OCI-LY7 (cell line): ENCODE measurements around the gene RNF123. TPM values are rescaled to one million over a fixed set of nuclear protein-coding genes. Genes with fewer than 3 reads are reported as not detected.

Source experiments
- BruUV-seq: library from RNA; stranded (reverse); fragments of 400-500 nt; replicated peaks from 2 replicates; lab custom pipeline; 2021; lab: Mats Ljungman, UMichigan
- CTCF ChIA-PET: fragments of 300-600 bp; sonication (Branson Sonifier 250); formaldehyde crosslinking; loops from one replicate; lab custom pipeline; 2022; ENCODE audit warnings: antibody characterized with exemption; ENCODE audit not compliant: unreplicated experiment; lab: Charles Lee
- POLR2A ChIA-PET: fragments of 300-600 bp; sonication (Branson Sonifier 250); formaldehyde crosslinking; loops from one replicate; lab custom pipeline; 2022; ENCODE audit warnings: antibody characterized with exemption; lab: Charles Lee
- DNase-seq: peaks from one replicate; pipeline ENCODE4 v3.0.0-alpha.2; 2015; ENCODE audit warnings: low spot score
- H2AFZ ChIP-seq: fragments of 200-600 bp; sonication (generic), shearing (Covaris generic); 2 replicates; pipeline ENCODE4 v1.6.1; 2014; ENCODE audit warnings: mild to moderate bottlenecking, antibody characterized with exemption, low read length, moderate library complexity
- H3K27ac ChIP-seq: fragments of 200-600 bp; sonication (generic); 2 replicates; pipeline ENCODE4 v1.5.1; 2014; ENCODE audit warnings: mixed run types, low read depth, mild to moderate bottlenecking, moderate library complexity, low read length, inconsistent platforms; ENCODE audit not compliant: poor library complexity, severe bottlenecking
- H3K36me3 ChIP-seq: fragments of 200-600 bp; sonication (generic); 2 replicates; pipeline ENCODE4 v1.6.1; 2014; ENCODE audit warnings: mild to moderate bottlenecking, antibody characterized with exemption, low read length, moderate library complexity, mixed read lengths; ENCODE audit not compliant: insufficient read depth
- H3K4me1 ChIP-seq: fragments of 200-600 bp; sonication (generic); 2 replicates; pipeline ENCODE4 v1.5.1; 2014; ENCODE audit warnings: mild to moderate bottlenecking, low read length; ENCODE audit not compliant: insufficient read depth, poor library complexity, severe bottlenecking
- H3K4me2 ChIP-seq: fragments of 200-600 bp; sonication (generic); 2 replicates; pipeline ENCODE4 v1.6.1; 2014; ENCODE audit warnings: mild to moderate bottlenecking, low read length
- H3K4me3 ChIP-seq: fragments of 200-600 bp; sonication (generic); 2 replicates; pipeline ENCODE4 v1.5.1; 2014; ENCODE audit warnings: mild to moderate bottlenecking, low read depth, low read length; ENCODE audit not compliant: poor library complexity, severe bottlenecking
- H3K79me2 ChIP-seq: fragments of 200-600 bp; sonication (generic); 2 replicates; pipeline ENCODE4 v1.6.1; 2016; ENCODE audit warnings: low read depth, mild to moderate bottlenecking, low read length, moderate library complexity, mixed read lengths; ENCODE audit not compliant: insufficient read depth
- H3K9me2 ChIP-seq: fragments of 200-600 bp; sonication (generic); 2 replicates; pipeline ENCODE4 v1.6.1; 2016; ENCODE audit warnings: mild to moderate bottlenecking, low read length, mixed read lengths; ENCODE audit not compliant: insufficient read depth
- H3K9me3 ChIP-seq: fragments of 200-600 bp; sonication (generic); 2 replicates; pipeline ENCODE4 v1.6.1; 2014; ENCODE audit warnings: mild to moderate bottlenecking, mixed run types, low read length, mixed read lengths
- H4K20me1 ChIP-seq: fragments of 200-600 bp; sonication (generic); 2 replicates; pipeline ENCODE4 v1.6.1; 2014; ENCODE audit warnings: mild to moderate bottlenecking, antibody characterized with exemption, low read length, moderate library complexity, mixed read lengths; ENCODE audit not compliant: insufficient read depth
- CTCF ChIP-seq: fragments of 200-600 bp; sonication (generic); conservative IDR thresholded peaks from 2 replicates; pipeline ENCODE4 v1.5.1; 2014; ENCODE audit warnings: mild to moderate bottlenecking, antibody characterized with exemption, low read length, moderate library complexity, mixed read lengths
- EZH2phosphoT487 ChIP-seq: fragments of 200-600 bp; sonication (generic); IDR thresholded peaks from 2 replicates; pipeline ENCODE4 v1.6.1; 2018; ENCODE audit warnings: low read depth, borderline replicate concordance, mild to moderate bottlenecking, mixed run types, antibody characterized with exemption, low read length, moderate library complexity, mixed read lengths
- intact Hi-C: fragments of 100-400 bp; cut with micrococcal nuclease; formaldehyde crosslinking; loops from one replicate; pipeline ENCODE4 v1.10.0; 2022; ENCODE audit not compliant: unreplicated experiment
- total RNA-seq, 2 experiments: library from RNA; depleted of rRNA in 1 of 2; stranded (reverse); fragments of >200 nt in 1 of 2; shearing (Covaris generic) in 1 of 2; gene quantifications; 2 replicates each; pipeline ENCODE4 v1.2.3, GENCODE V29; 2014 to 2022

The RNF123 gene
- total RNA-seq, 2 experiments from 2014 or later, result 20.8 to 48.4 TPM

- no peaks in the 10 kb centered on the region for H4K20me1 ChIP-seq
- no peak overlapping the region for H3K4me2 ChIP-seq
- H3K79me2 ChIP-seq, result no peaks in the 10 kb centered on the region
- H3K9me3 ChIP-seq, result no peaks in the 10 kb centered on the region
- CTCF ChIA-PET, result no interaction called here
- no peaks in the 10 kb centered on the region for H3K36me3 ChIP-seq
- POLR2A ChIA-PET, result no interaction called here
- no peak overlapping the region for H3K27ac ChIP-seq
- no peaks in the 10 kb centered on the region for H3K9me2 ChIP-seq
- H2AFZ ChIP-seq, result no peak overlapping the region
- H3K4me1 ChIP-seq, result no peaks in the 10 kb centered on the region
- intact Hi-C loops, result no loop called here
- TF ChIP-seq CTCF (no peak), EZH2phosphoT487 (no peak)
- H3K4me3 ChIP-seq, result no peak overlapping the region
- no TSS peak for BruUV-seq
- DNase-seq, result no peak
Measured at GRCh38 chr3:49655731-49656285, 33.5 kb upstream of the RNF123 start.

DNA sequence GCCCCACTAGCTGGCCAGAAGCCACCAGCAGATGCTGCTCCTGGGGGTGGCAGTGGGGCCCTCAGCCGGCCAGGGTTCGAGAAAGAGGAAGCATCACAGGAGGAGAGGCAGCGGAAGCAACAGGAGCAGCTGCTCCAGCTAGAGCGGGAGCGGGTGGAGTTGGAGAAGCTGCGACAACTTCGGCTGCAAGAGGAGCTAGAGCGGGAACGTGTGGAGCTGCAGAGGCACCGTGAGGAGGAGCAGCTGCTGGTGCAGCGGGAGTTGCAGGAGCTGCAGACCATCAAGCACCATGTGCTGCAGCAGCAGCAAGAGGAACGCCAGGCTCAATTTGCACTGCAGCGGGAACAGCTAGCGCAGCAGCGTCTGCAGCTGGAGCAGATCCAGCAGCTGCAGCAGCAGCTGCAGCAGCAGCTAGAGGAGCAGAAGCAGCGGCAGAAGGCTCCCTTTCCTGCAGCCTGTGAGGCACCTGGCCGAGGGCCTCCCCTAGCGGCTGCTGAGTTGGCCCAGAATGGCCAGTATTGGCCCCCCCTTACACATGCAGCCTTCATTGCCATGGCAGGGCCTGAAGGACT lies 32.7 kb upstream of the RNF123 start:
- H2AFZ ChIP-seq, result no peak overlapping the region
- H3K27ac ChIP-seq, result no peak overlapping the region
- CTCF ChIA-PET, result no interaction called here
- H3K4me3 ChIP-seq, result no peak overlapping the region
- no peaks in the 10 kb centered on the region for H4K20me1 ChIP-seq
- POLR2A ChIA-PET, result no interaction called here
- H3K36me3 ChIP-seq, result no peaks in the 10 kb centered on the region
- H3K9me2 ChIP-seq, result no peaks in the 10 kb centered on the region
- intact Hi-C loops, result no loop called here
- no peak for TF ChIP-seq CTCF
- no peak for TF ChIP-seq EZH2phosphoT487
- H3K4me2 ChIP-seq, result no peak overlapping the region
- no peaks in the 10 kb centered on the region for H3K9me3 ChIP-seq
- no peaks in the 10 kb centered on the region for H3K4me1 ChIP-seq
- H3K79me2 ChIP-seq, result no peaks in the 10 kb centered on the region
- DNase-seq, result no peak
- no TSS peak for BruUV-seq

- POLR2A ChIA-PET, result no interaction called here
- H3K27ac ChIP-seq, result no peak overlapping the region
- H3K9me3 ChIP-seq, result no peaks in the 10 kb centered on the region
- H3K4me3 ChIP-seq, result no peak overlapping the region
- H3K79me2 ChIP-seq, result no peaks in the 10 kb centered on the region
- no peaks in the 10 kb centered on the region for H4K20me1 ChIP-seq
- BruUV-seq, result no TSS peak
- no peak for TF ChIP-seq CTCF
- TF ChIP-seq EZH2phosphoT487, result no peak
- no peak for DNase-seq
- H3K36me3 ChIP-seq, result no peaks in the 10 kb centered on the region
- H2AFZ ChIP-seq, result no peak overlapping the region
- H3K9me2 ChIP-seq, result no peaks in the 10 kb centered on the region
- intact Hi-C loops, result no loop called here
- CTCF ChIA-PET, result no interaction called here
- H3K4me1 ChIP-seq, result no peaks in the 10 kb centered on the region
- H3K4me2 ChIP-seq, result no peak overlapping the region
Measured at GRCh38 chr3:49657208-49657915, 32.0 kb upstream of the RNF123 start.
